ENCODE measurements around the gene MMAA.

The MMAA gene

DNA sequence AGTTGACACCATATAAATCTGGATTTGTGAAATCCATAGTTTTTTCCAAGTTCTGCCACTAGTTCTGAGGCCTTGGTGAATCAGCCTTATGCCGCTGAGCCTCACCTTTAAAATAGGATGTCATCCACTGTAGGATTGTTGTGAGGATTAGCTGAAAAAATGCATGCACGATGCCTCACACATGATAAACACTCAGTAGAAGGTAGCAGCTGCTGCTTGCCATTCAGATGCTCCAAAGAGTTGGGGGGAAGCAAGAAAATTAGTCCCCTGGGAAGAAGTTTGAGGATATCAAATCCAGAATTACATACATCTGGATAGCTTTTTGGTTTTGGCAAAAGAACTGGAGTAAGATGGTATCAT, 7.4 kb downstream of the MMAA start (continued):
- TF ChIP-seq, protein P1, sequence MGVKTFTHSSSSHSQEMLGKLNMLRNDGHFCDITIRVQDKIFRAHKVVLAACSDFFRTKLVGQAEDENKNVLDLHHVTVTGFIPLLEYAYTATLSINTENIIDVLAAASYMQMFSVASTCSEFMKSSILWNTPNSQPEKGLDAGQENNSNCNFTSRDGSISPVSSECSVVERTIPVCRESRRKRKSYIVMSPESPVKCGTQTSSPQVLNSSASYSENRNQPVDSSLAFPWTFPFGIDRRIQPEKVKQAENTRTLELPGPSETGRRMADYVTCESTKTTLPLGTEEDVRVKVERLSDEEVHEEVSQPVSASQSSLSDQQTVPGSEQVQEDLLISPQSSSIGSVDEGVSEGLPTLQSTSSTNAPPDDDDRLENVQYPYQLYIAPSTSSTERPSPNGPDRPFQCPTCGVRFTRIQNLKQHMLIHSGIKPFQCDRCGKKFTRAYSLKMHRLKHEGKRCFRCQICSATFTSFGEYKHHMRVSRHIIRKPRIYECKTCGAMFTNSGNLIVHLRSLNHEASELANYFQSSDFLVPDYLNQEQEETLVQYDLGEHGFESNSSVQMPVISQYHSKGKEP (tag by site-specific recombination; IDR thresholded peaks at IDR 0.05), result no peak
- no peak for TF ChIP-seq ZFP37 (tag by site-specific recombination; IDR thresholded peaks at IDR 0.05)
- TF ChIP-seq, protein P2, sequence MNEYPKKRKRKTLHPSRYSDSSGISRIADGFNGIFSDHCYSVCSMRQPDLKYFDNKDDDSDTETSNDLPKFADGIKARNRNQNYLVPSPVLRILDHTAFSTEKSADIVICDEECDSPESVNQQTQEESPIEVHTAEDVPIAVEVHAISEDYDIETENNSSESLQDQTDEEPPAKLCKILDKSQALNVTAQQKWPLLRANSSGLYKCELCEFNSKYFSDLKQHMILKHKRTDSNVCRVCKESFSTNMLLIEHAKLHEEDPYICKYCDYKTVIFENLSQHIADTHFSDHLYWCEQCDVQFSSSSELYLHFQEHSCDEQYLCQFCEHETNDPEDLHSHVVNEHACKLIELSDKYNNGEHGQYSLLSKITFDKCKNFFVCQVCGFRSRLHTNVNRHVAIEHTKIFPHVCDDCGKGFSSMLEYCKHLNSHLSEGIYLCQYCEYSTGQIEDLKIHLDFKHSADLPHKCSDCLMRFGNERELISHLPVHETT (tag by site-specific recombination; IDR thresholded peaks at IDR 0.05), result no peak
- TF ChIP-seq TRIM28 (IDR thresholded peaks at IDR 0.05; ENCODE audit: borderline replicate concordance, low read length), result no peak
- TF ChIP-seq GLI4 (tag by site-specific recombination; IDR thresholded peaks at IDR 0.05), result no peak
- no peak for TF ChIP-seq ZNF2 (tag by site-specific recombination; IDR thresholded peaks at IDR 0.05)
- TF ChIP-seq ZNF510 (tag by site-specific recombination; IDR thresholded peaks at IDR 0.05; ENCODE audit: insufficient replicate concordance), result no peak
- TF ChIP-seq ZNF544 (tag by site-specific recombination; IDR thresholded peaks at IDR 0.05), result no peak
- TF ChIP-seq GFI1B (tag by site-specific recombination; IDR thresholded peaks at IDR 0.05), result no peak
- TF ChIP-seq ZNF133 (tag by site-specific recombination; IDR thresholded peaks at IDR 0.05), result no peak
- TF ChIP-seq, protein P3, sequence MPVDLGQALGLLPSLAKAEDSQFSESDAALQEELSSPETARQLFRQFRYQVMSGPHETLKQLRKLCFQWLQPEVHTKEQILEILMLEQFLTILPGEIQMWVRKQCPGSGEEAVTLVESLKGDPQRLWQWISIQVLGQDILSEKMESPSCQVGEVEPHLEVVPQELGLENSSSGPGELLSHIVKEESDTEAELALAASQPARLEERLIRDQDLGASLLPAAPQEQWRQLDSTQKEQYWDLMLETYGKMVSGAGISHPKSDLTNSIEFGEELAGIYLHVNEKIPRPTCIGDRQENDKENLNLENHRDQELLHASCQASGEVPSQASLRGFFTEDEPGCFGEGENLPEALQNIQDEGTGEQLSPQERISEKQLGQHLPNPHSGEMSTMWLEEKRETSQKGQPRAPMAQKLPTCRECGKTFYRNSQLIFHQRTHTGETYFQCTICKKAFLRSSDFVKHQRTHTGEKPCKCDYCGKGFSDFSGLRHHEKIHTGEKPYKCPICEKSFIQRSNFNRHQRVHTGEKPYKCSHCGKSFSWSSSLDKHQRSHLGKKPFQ (tag by site-specific recombination; IDR thresholded peaks at IDR 0.05), result no peak
- TF ChIP-seq, protein P4, sequence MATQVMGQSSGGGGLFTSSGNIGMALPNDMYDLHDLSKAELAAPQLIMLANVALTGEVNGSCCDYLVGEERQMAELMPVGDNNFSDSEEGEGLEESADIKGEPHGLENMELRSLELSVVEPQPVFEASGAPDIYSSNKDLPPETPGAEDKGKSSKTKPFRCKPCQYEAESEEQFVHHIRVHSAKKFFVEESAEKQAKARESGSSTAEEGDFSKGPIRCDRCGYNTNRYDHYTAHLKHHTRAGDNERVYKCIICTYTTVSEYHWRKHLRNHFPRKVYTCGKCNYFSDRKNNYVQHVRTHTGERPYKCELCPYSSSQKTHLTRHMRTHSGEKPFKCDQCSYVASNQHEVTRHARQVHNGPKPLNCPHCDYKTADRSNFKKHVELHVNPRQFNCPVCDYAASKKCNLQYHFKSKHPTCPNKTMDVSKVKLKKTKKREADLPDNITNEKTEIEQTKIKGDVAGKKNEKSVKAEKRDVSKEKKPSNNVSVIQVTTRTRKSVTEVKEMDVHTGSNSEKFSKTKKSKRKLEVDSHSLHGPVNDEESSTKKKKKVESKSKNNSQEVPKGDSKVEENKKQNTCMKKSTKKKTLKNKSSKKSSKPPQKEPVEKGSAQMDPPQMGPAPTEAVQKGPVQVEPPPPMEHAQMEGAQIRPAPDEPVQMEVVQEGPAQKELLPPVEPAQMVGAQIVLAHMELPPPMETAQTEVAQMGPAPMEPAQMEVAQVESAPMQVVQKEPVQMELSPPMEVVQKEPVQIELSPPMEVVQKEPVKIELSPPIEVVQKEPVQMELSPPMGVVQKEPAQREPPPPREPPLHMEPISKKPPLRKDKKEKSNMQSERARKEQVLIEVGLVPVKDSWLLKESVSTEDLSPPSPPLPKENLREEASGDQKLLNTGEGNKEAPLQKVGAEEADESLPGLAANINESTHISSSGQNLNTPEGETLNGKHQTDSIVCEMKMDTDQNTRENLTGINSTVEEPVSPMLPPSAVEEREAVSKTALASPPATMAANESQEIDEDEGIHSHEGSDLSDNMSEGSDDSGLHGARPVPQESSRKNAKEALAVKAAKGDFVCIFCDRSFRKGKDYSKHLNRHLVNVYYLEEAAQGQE (tag by site-specific recombination; IDR thresholded peaks at IDR 0.05), result no peak
- TF ChIP-seq, protein P5, sequence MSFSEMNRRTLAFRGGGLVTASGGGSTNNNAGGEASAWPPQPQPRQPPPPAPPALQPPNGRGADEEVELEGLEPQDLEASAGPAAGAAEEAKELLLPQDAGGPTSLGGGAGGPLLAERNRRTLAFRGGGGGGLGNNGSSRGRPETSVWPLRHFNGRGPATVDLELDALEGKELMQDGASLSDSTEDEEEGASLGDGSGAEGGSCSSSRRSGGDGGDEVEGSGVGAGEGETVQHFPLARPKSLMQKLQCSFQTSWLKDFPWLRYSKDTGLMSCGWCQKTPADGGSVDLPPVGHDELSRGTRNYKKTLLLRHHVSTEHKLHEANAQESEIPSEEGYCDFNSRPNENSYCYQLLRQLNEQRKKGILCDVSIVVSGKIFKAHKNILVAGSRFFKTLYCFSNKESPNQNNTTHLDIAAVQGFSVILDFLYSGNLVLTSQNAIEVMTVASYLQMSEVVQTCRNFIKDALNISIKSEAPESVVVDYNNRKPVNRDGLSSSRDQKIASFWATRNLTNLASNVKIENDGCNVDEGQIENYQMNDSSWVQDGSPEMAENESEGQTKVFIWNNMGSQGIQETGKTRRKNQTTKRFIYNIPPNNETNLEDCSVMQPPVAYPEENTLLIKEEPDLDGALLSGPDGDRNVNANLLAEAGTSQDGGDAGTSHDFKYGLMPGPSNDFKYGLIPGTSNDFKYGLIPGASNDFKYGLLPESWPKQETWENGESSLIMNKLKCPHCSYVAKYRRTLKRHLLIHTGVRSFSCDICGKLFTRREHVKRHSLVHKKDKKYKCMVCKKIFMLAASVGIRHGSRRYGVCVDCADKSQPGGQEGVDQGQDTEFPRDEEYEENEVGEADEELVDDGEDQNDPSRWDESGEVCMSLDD (tag by site-specific recombination; IDR thresholded peaks at IDR 0.05), result no peak

DNA sequence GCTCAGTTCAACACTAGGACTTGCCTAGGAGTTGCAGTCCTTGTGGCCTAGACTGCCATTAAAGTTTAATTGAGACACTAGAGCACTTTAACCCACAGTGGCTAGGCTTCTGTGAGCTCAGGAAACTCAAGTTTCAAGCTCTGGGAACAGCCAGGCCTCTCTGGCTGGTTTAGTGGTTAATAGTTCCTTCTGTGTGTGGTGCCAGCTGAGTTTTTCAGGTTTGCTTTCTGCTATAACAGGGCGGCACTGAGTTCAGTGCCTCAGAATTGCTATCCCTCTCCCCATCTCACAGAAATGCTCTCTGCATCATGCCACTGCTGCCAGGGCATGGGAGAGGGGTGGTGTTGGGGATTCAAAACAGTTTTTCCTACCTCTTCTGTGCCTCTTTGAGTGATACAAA, 15.9 kb downstream of the MMAA start:
- POLR2A ChIA-PET, result no interaction called here
- CTCF ChIA-PET, result no interaction called here

More for the DNA sequence above, 15.9 kb downstream of the MMAA start:
- H3K9me3 ChIP-seq (ENCODE audit: control insufficient read depth, insufficient read depth, low read depth, low read length), result no peaks in the 10 kb centered on the region
- no peak overlapping the region for H3K27ac ChIP-seq (ENCODE audit: extremely low read depth, low read depth, low read length)
- no peaks in the 10 kb centered on the region for H3K4me1 ChIP-seq (ENCODE audit: control insufficient read depth, insufficient read depth, low read length)
- TF ChIP-seq ZNF561 (tag by site-specific recombination; IDR thresholded peaks at IDR 0.05; ENCODE audit: borderline replicate concordance), result no peak
- TF ChIP-seq ZNF571 (tag by site-specific recombination; IDR thresholded peaks at IDR 0.05), result no peak
- TF ChIP-seq ZNF610 (tag by site-specific recombination; IDR thresholded peaks at IDR 0.05; ENCODE audit: borderline replicate concordance), result no peak
- no peaks in the 10 kb centered on the region for H3K36me3 ChIP-seq (ENCODE audit: control insufficient read depth in 2 of 2, insufficient read depth in 1 of 2, low read length in 2 of 2)
- H3K4me3 ChIP-seq (ENCODE audit: low read depth, low read length), result no peak overlapping the region

Data from HEK293 (cell line).